Liver (tissue), 3 donors: ENCODE data around the gene PCDHGA12.
"Not testable (repeated sequence)": the region's sequence is repeated elsewhere in the genome, so short reads cannot be mapped to it uniquely, and the experiment has no call there.

ENCODE experiments used
- CTCF ChIP-seq: fragments of 150-350 bp; IDR thresholded peaks from 2 replicates; pipeline ENCODE4 v1.5.1; 2017; ENCODE audit warnings: improper control_type of control experiment, low read depth, low read length; ENCODE audit not compliant: missing input control
- JUND ChIP-seq, 2 donors: IDR thresholded peaks; 2 replicates each; pipeline ENCODE4 v1.6.1; 2016; ENCODE audit warnings: antibody characterized with exemption in 2 of 2
- RXRA ChIP-seq, 2 donors: IDR thresholded peaks; 2 replicates each; pipeline ENCODE4 v1.6.1; 2017 to 2018; ENCODE audit warnings: antibody characterized with exemption in 2 of 2, mild to moderate bottlenecking in 1 of 2
- donor health status: healthy.
- donor health status: healthy.

GRCh38 chr5:141432308-141432707, 2.0 kb downstream of the PCDHGA12 start:
- not testable (repeated sequence) for TF ChIP-seq RXRA (IDR thresholded peaks at IDR 0.05); JUND (IDR thresholded peaks at IDR 0.05); CTCF
